Measurements from ENCODE around the gene ENOSF1. TPM values are rescaled to one million over a fixed set of nuclear protein-coding genes. Genes with fewer than 3 reads are reported as not detected.
"Not testable (repeated sequence)": the region's sequence is repeated elsewhere in the genome, so short reads cannot be mapped to it uniquely, and the experiment has no call there.

Gene ENOSF1
- total and polyA plus RNA-seq, 11 donors, result 9.9 to 38.7 (median 22.2) TPM

- intact Hi-C loops (cut with DNase I), result no loop called here
Measured at GRCh38 chr18:731185-731584, 18.8 kb upstream of the ENOSF1 start.

GRCh38 chr18:730692-731091 lies 18.3 kb upstream of the ENOSF1 start:
- no peaks in the 10 kb centered on the region for H3K4me1 ChIP-seq
- ATAC-seq, result no peak
- TF ChIP-seq CTCF (IDR thresholded peaks at IDR 0.05), result no peak
- TF ChIP-seq POLR2A (IDR thresholded peaks at IDR 0.05), result no peak
- H3K36me3 ChIP-seq, result peaks cover 0 to 86% (median 28%) of the 10 kb centered on the region in 9 donors
- no peak overlapping the region for H3K4me3 ChIP-seq
- no peaks in the 10 kb centered on the region for H3K9me3 ChIP-seq
- no peaks in the 10 kb centered on the region for H3K27me3 ChIP-seq
- H3K27ac ChIP-seq, result no peak overlapping the region
- DNase-seq, result no peak
- intact Hi-C loops (cut with DNase I), result no loop called here

More at GRCh38 chr18:731185-731584, 18.8 kb upstream of the ENOSF1 start:
- DNase-seq (no peak), ATAC-seq (no peak)
- no peaks in the 10 kb centered on the region for H3K4me1 ChIP-seq
- H3K9me3 ChIP-seq, result no peaks in the 10 kb centered on the region
- peaks cover 0 to 85% (median 32%) of the 10 kb centered on the region in 9 donors for H3K36me3 ChIP-seq
- no peak overlapping the region for H3K27ac ChIP-seq
- no peak overlapping the region for H3K4me3 ChIP-seq
- no peak for TF ChIP-seq CTCF (IDR thresholded peaks at IDR 0.05)
- TF ChIP-seq POLR2A (IDR thresholded peaks at IDR 0.05), result no peak
- no peaks in the 10 kb centered on the region for H3K27me3 ChIP-seq

- peak in 1 of 12 donors; percentile 20 for TF ChIP-seq CTCF (IDR thresholded peaks at IDR 0.05)
- H3K4me3 ChIP-seq; H3K27ac ChIP-seq; ATAC-seq; intact Hi-C loops (cut with DNase I); H3K27me3 ChIP-seq; H3K4me1 ChIP-seq; DNase-seq; H3K9me3 ChIP-seq: not testable (repeated sequence)
- H3K36me3 ChIP-seq, result peaks cover 0 to 84% (median 22%) of the 10 kb centered on the region in 9 donors
- 93 to 96% (median 96%) methylated on average over 5 of the region's 5 CpGs for WGBS, 4 donors
Measured at GRCh38 chr18:730120-730519, 17.7 kb upstream of the ENOSF1 start.

GRCh38 chr18:725646-726045 lies 13.2 kb upstream of the ENOSF1 start:
- TF ChIP-seq POLR2A (IDR thresholded peaks at IDR 0.05) (no peak), CTCF (IDR thresholded peaks at IDR 0.05) (no peak)
- no peaks in the 10 kb centered on the region for H3K27me3 ChIP-seq
- WGBS, 4 donors, result 92 to 96% (median 93%) methylated on average over 9 of the region's 9 CpGs
- intact Hi-C loops (cut with DNase I), result no loop called here
- no peak for DNase-seq
- H3K36me3 ChIP-seq, result peaks cover 0 to 66% (median 10%) of the 10 kb centered on the region in 9 donors
- no peak overlapping the region for H3K4me3 ChIP-seq
- H3K27ac ChIP-seq, result no peak overlapping the region
- no peak for ATAC-seq
- no peaks in the 10 kb centered on the region for H3K9me3 ChIP-seq
- no peaks in the 10 kb centered on the region for H3K4me1 ChIP-seq

Data from heart left ventricle (tissue), 16 donors.